ENCODE data around the gene OLFML2B.

DNA sequence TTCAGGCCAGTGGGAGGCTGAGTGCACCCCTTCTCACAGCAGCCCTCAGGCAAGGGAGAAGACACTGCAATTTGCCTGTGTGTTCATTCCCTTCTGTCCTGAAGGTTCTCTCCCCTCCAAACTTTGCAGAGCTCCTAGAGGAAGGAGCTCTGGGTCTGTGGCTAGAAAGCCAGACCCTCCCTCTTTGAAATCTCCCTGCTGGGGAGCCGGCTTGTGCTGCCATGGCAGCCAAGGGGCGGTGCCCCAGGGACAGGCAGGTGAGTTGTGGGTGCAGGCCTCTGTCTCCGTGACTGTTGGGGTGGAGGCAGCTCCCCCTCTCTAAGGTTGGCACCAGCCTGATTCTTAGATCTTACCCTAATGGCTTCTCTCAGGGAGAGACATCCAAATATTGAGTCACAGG lies 53.0 kb downstream of the OLFML2B start:
- TF ChIP-seq EZH2 (IDR thresholded peaks at IDR 0.05) (no peak), POLR2AphosphoS5 (IDR thresholded peaks at IDR 0.05; ENCODE audit: borderline replicate concordance, low read depth, low read length) (no peak), FOXP2 (optimal IDR thresholded peaks at IDR 0.05; ENCODE audit: control extremely low read depth, extremely low read length, insufficient read depth) (no peak)
